HepG2 (cell line): ENCODE data around the gene SIGMAR1. TPM values are rescaled to one million over a fixed set of nuclear protein-coding genes. Genes with fewer than 3 reads are reported as not detected.

Experiments used
- ATAC-seq: fragments of 200-7000 bp; cut with Tn5 transposase; 3 replicates; pipeline ENCODE4 v1.9.1; 2020; ENCODE audit warnings: mild to moderate bottlenecking, moderate library complexity
- BruUV-seq: library from RNA; stranded (reverse); fragments of 400-500 nt; replicated peaks from 2 replicates; lab custom pipeline; 2021; lab: Mats Ljungman, UMichigan
- CTCF ChIA-PET: fragments of 300-600 bp; formaldehyde crosslinking; extraction: SDS; loops from one replicate; lab custom pipeline; 2021; ENCODE audit warnings: low total read pairs, inconsistent platforms, low intra/inter-chr PET ratio; lab: Yijun Ruan, JAX
- POLR2A ChIA-PET: fragments of 350-600 bp; sonication (Branson Sonifier 250); formaldehyde crosslinking; loops from one replicate; lab custom pipeline; 2020; ENCODE audit warnings: antibody characterized with exemption, inconsistent platforms; lab: Yijun Ruan, JAX
- DNase-seq: peaks from one replicate; pipeline ENCODE4 v3.0.0-alpha.2; 2015; ENCODE audit warnings: low spot score
- FAIRE-seq: peaks from 3 replicates; lab custom pipeline; 2011; peaks lifted over from hg19 to GRCh38; lab: Jason Lieb, UNC
- H2AFZ ChIP-seq: one replicate; pipeline ENCODE4 v1.6.1; 2011; ENCODE audit warnings: low read length, inconsistent platforms
- H3K27ac ChIP-seq: fragments of 300-600 bp; 3 replicates; pipeline ENCODE4 v1.8.0; 2011; ENCODE audit warnings: mixed run types, mild to moderate bottlenecking, mixed read lengths, low read length, inconsistent platforms; ENCODE audit not compliant: insufficient read depth; ENCODE audit errors: extremely low read length
- H3K27me3 ChIP-seq, 2 experiments: fragments of 200-600 bp in 1 of 2; 2 replicates in 1 of 2; 3 replicates in 1 of 2; pipeline versions ENCODE4 v1.6.0 to v1.8.0; 2011; ENCODE audit warnings: low read length in 2 of 2, mild to moderate bottlenecking in 2 of 2, moderate library complexity in 2 of 2, inconsistent platforms in 1 of 2; ENCODE audit not compliant: insufficient read depth in 2 of 2, control insufficient read depth in 1 of 2
- H3K36me3 ChIP-seq, 2 experiments: fragments of 200-600 bp in 1 of 2; replicated peaks in 1 of 2; 2 replicates in 1 of 2; 3 replicates in 1 of 2; pipeline versions ENCODE4 v1.5.1 to v1.8.0; 2011; ENCODE audit warnings: low read length in 2 of 2, inconsistent platforms in 1 of 2; ENCODE audit not compliant: insufficient read depth in 2 of 2, control insufficient read depth in 1 of 2
- H3K4me1 ChIP-seq: 2 replicates; pipeline ENCODE4 v1.5.1; 2012; ENCODE audit warnings: low read length, inconsistent platforms; ENCODE audit not compliant: insufficient read depth
- H3K4me2 ChIP-seq: 2 replicates; pipeline ENCODE4 v1.6.0; 2011; ENCODE audit warnings: low read depth, low read length, inconsistent platforms
- H3K4me3 ChIP-seq, 3 experiments: fragments of 200-600 bp in 1 of 3; sonication (generic), shearing (Covaris generic) in 1 of 3; replicated peaks in 1 of 3; 2 replicates each; pipeline ENCODE4 v1.5.1; 2011 to 2016; ENCODE audit warnings: low read length in 3 of 3, inconsistent platforms in 2 of 3, low read depth in 2 of 3, mild to moderate bottlenecking in 2 of 3, control low read depth in 1 of 3, mixed read lengths in 1 of 3; ENCODE audit not compliant: insufficient read depth in 1 of 3
- H3K79me2 ChIP-seq: one replicate; pipeline ENCODE4 v1.6.1; 2011; ENCODE audit warnings: low read length, inconsistent platforms; ENCODE audit not compliant: insufficient read depth
- H3K9ac ChIP-seq: 2 replicates; pipeline ENCODE4 v1.6.0; 2011; ENCODE audit warnings: mild to moderate bottlenecking, low read depth, low read length, inconsistent platforms; ENCODE audit not compliant: insufficient read depth
- H3K9me3 ChIP-seq: 2 replicates; pipeline ENCODE4 v1.5.1; 2012; ENCODE audit warnings: mild to moderate bottlenecking, low read length
- H4K20me1 ChIP-seq: 2 replicates; pipeline ENCODE4 v1.6.0; 2011; ENCODE audit warnings: inconsistent platforms, mild to moderate bottlenecking, low read length, moderate library complexity; ENCODE audit not compliant: insufficient read depth
- SMAD9 ChIP-seq: sonication (generic); formaldehyde crosslinking; IDR thresholded peaks from 2 replicates; pipeline ENCODE4 v1.5.1; 2020; ENCODE audit warnings: mild to moderate bottlenecking, missing genetic modification reagents
- ZNF674 ChIP-seq: sonication (generic); formaldehyde crosslinking; IDR thresholded peaks from 2 replicates; pipeline ENCODE4 v1.5.0; 2020; ENCODE audit warnings: low read depth, mild to moderate bottlenecking, missing genetic modification reagents
- ZNF687 ChIP-seq: sonication (generic); formaldehyde crosslinking; IDR thresholded peaks from 2 replicates; pipeline ENCODE4 v1.5.1; 2020; ENCODE audit warnings: mild to moderate bottlenecking, missing genetic modification reagents, moderate library complexity
- WGBS: methylation state at CpG from one replicate; pipeline ENCODE4 v1.1.6; 2017; ENCODE audit warnings: low lambda C conversion rate; 5-methylcytosine and 5-hydroxymethylcytosine counted together
- in situ Hi-C: cut with HindIII; loops from 2 replicates; pipeline ENCODE4 v1.10.0; 2017; ENCODE audit warnings: low pct_unique_long_range_greater_than_20kb; ENCODE audit not compliant: extremely low pct_ligation_motif_present
- intact Hi-C: fragments of 100-400 bp; cut with micrococcal nuclease; formaldehyde crosslinking; loops from one replicate; pipeline ENCODE4 v1.10.0; 2022; ENCODE audit not compliant: unreplicated experiment
- polyA plus RNA-seq, 8 experiments: library from polyadenylated mRNA; depleted of rRNA in 3 of 8; stranded (reverse) in 7 of 8; unstranded in 1 of 8; fragments of >200 nt; fragmentation: Illumina TruSeq in 4 of 8; extraction: Trizol in 4 of 8; gene quantifications; 2 replicates each; pipeline versions ENCODE4 v1.2.1 to v1.2.3, GENCODE V29; 2011 to 2016; ENCODE audit warnings: low read depth in 4 of 8, missing spikeins in 1 of 8, mixed read lengths in 1 of 8; ENCODE audit not compliant: insufficient read depth in 1 of 8
- total RNA-seq, 5 experiments: library from RNA; depleted of rRNA; stranded (reverse); fragments of >200 nt; fragmentation: Illumina TruSeq; extraction: Trizol; gene quantifications; 2 replicates each; pipeline ENCODE4 v1.2.3, GENCODE V29; 2016; ENCODE audit warnings: low read depth in 1 of 5

SIGMAR1 gene
- total and polyA plus RNA-seq, 2 of the 13 experiments (the other 11 are each of a cell fraction or from before 2014, with no cell fraction given): 38.9 to 60.8 TPM

- Histone ChIP-seq H3K4me1 (peaks cover 28% of the 10 kb centered on the region; the same call in 1 of the 2 replicates), H3K79me2 (no peaks in the 10 kb centered on the region), H3K27me3 (peaks cover 14 to 62% of the 10 kb centered on the region in 2 experiments), H2AFZ (no peak overlapping the region), H3K27ac (no peak overlapping the region), H3K4me2 (no peak overlapping the region; the same call in 1 of the 2 replicates), H3K36me3 (no peaks in the 10 kb centered on the region), H4K20me1 (peaks cover 4% of the 10 kb centered on the region; the same call in 1 of the 2 replicates), H3K9ac (no peak overlapping the region), H3K9me3 (no peaks in the 10 kb centered on the region), H3K4me3 (no peak overlapping the region)
- ChIA-PET POLR2A (no interaction called here), CTCF (interaction anchor here (1.9 to 3.9 kb wide), 2 partner anchors 45 to 189 kb away, joined by 10 to 42 read pairs; no protein-coding TSS in a partner anchor)
- intact Hi-C loops (loop anchor here (5.0 kb wide), 1 partner anchor 91 kb away; no protein-coding TSS in a partner anchor), in situ Hi-C loops (loop anchor here (5.0 kb wide), 1 partner anchor 41 kb away; no protein-coding TSS in a partner anchor)
- 3% methylated on average over 5 of the region's 26 CpGs for WGBS
- DNase-seq (no peak), ATAC-seq (peak; percentile 9; the same call in 2 of the 3 replicates), FAIRE-seq (no peak)
- TF ChIP-seq ZNF674 (no peak), ZNF687 (CRISPR knock-in tag) (peak; percentile 11; the same call in 1 of the 2 replicates), SMAD9 (CRISPR knock-in tag) (no peak)
- BruUV-seq: no TSS peak
These were observed 44.5 kb downstream of the SIGMAR1 start for GRCh38 chr9:34592895-34593601.
